GM21447 (cell line): ENCODE results near the gene DPP10.

ENCODE experiments used
- ATAC-seq: cut with Tn5 transposase; IDR thresholded peaks from one replicate; pipeline ENCODE4 v1.9.1; 2021; ENCODE audit not compliant: unreplicated experiment

The DPP10 gene

DNA sequence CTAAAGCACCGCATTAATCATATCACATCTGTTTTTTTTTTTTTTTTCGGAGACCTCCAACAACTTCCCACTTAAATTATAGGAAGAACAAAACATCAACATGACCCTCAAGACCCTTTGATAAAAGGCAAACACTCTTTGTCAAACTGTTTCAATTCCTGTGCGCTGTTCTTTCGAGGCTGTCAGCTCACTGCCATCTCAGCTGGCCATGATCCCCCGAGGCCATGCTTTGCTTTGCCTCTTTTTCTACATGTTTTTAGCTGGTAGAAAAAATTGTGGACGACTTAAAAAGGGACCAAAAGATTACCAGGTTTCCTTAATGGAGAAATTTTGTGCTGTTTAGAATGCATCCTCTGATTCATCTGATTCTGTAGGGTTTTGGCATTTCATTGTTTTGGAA, 138.2 kb downstream of the DPP10 start:
- no peak for ATAC-seq

DNA sequence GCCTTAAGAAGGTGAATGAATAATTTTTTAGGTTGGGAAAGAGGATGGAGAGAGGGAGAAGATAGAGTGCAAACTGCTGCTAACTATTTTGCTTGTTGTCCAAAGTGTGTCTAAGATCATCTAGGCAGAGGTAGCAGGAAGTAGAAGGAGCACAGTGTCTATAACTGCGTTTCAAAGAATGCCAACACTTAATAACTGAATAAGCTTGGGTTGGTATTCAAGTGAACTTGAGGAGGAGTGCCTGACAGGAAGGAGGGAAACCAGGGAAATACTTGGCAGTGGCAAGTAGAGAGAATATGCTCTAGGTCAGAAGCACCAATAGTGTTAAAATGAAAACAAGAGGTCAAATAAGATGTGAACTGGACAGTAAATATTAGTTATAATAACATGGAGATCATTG, 155.9 kb downstream of the DPP10 start:
- no peak for ATAC-seq

DNA sequence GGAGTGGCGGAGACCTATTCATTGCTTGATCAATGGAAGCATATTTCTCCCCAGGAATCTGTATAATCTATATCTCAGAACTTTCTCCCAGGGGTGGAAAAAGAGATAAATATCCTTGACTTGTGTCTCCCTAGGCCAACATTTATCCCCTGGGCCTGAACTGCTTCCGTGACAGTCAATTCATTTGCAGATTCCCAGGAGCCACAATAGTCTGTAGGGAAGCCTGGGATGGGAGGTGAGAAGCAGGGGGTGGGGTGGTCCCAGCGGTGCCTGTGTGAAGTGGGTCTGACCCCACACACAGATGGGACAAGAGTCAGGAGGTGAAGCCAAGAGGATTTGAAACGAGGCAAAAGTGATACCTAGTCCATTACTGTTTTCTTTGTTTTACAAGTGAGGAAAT, 166.8 kb downstream of the DPP10 start:
- ATAC-seq: no peak

GRCh38 chr2:114609801-114610200, 167.4 kb downstream of the DPP10 start:
- no peak for ATAC-seq

DNA sequence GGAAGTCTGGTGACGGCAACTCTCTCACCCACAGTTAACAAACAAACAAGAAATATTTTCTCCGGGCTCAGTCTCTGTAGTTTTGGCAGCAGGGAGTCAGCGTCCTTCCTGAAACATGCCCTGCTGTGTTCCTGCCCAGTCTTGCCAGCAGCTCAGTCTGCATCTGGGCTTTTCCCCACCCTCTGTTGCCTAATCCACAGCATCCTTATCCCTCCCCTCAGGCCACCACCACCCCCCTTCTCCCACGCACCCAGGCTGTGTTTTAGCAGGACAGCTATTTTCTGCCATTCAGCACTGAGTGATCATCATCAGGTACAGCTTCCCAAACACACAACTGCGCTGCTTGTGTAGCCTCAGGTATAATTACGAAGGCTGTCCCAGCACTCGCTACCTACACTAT, 168.2 kb downstream of the DPP10 start:
- no peak for ATAC-seq

GRCh38 chr2:114614592-114614991, 172.2 kb downstream of the DPP10 start:
- no peak for ATAC-seq

DNA sequence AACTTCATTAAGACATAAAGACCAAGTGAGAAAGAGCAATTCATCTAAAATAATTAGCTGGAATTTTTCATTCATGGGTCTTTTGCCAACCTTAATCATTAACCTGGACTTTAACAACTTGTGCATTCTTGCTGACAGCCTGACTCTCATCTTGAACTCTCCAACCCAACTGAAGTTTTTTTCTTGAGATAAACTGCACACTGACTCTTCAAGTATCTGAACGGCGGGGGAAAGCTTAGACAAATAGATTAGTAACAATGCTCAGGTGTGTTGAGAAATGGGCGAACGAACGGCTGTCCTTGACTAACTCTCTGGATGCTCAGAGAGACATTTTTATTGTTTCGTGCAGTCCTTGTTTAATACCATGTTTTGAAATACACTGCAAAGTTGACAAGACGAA, 186.0 kb downstream of the DPP10 start:
- no peak for ATAC-seq

- no peak for ATAC-seq
These were observed 188.7 kb downstream of the DPP10 start for GRCh38 chr2:114631146-114631545.

DNA sequence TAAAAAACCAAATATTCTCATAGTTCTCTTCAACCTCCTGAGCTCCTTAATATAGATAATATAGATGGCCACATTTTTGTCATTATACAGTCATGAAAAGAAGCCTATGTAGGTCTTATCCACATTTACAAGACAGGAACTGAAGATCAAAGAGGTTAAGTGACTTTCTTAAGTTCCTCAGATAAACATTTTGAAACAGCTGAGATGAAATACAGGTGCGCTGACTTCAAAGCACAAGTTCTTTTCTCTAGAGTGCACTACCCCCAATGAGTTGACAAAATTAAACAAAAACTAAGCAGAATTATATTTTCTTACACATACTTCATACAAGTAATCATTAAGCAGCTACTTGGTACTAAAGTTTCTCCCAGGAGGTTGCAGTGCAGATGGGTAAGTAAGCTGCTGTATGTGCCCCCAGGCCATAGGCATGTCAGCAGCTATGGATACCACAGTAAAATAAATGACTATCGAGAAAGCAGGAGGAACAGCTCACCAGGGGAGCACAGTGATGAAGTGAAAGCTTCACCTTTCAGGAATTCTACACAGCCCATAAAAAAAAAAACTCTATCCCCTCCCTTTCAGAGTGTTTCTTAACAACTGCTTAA, 199.8 kb downstream of the DPP10 start:
- no peak for ATAC-seq

GRCh38 chr2:114642988-114643553, 200.6 kb downstream of the DPP10 start:
- no peak for ATAC-seq

DNA sequence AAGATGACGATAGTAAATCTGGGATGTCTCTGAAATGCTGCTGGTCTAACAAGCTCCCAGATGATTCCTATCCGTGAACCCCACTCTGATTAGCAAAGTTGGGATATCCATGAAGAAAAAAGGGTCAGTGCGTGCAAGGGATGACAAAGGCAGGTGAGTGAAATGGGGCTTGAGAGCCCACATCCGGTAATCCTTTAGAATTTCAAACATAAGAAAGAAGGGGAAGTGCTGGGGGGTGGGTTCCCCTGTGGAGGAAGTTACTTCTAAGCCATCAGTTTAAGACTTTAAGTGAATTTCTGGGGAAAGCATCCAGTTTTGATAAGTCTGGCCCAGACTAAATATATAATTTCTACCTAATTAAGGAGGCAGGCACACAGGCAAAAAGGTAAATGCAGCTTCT, 209.5 kb downstream of the DPP10 start:
- no peak for ATAC-seq

DNA sequence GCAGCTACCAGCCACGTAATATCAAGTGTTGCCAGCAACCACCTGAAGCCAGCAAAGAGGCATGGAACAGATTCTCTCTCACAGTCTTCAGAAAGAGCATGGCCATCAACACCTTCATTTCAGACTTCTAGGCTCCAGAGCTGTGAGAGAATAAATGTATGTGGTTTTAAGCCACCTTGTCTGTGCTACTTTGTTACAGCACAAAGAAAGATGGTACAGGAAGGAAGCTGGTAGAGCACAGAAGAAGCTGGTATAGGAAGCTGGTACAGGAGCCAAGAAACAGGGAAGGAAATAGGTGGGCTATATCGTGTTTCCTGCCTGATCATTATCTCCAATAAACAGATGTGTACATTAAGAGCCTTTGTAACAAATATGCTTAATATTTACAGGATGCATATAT, 217.4 kb downstream of the DPP10 start:
- ATAC-seq: no peak

DNA sequence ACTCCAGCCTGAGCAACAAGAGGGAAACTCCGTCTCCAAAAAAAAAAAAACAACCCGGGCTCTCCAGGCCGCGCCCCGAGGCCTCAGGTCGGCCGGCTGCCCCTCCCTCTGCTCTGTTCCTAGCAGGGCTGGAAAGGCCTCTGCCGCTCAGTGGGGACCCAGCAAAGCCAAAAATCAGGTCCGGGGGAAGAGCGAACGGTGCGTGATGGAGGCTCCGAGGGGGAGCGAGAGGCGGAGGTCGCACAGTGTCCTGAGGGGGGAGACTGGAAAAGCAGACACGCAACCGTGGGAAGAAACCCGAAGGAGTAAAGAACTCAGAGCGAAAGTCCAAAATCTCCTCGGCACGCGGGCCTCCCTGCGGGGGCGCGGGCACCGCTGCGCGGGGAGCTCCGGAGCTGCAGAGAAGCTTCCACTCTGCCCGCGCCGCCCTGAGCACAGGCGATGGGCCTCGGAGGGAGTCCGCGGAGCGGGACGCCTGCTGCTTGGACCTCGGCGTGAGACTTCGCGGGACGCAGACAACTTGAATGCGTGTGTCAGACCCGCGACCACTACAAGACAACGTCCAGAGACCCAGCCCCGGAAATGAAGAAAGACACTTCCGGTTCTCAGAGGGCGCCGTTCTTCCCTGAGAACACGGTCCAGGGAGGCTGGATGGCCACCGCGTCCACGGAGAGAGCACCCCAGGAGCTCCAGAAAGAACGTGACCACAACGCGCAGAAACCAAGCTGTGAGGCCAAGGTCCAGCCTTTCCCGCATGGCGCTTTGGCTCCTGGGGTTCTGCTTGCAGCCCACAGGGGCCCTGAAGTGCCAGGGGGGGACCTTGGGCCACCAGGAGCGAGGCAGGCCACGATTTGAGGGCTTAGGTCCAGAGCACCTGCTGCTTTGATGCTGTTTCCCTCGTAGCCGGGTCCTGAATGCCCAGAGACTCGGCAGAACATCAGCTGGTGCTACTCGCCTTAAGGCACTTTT, 219.8 kb downstream of the DPP10 start:
- no peak for ATAC-seq

- ATAC-seq: no peak
These were observed 226.0 kb downstream of the DPP10 start for GRCh38 chr2:114668415-114668814.

DNA sequence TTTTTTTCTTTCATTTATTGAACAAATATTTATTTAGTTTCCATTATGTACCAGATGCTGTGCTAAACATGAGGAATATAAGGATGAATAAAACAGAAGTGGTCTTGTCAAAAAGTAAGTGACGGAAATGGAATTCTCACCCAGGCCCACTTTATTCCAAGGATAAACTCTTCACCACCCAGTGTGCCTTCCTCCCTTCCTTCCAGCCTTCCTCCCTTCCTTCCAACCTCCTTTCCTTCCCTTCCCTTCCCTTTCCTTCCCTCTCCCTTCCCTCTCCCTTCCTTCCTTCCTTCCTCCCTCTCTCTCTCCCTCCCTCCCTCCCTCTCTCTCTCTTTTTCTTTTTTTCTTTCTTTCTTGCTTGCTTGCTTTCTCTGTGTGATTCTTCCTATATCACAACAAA, 240.8 kb downstream of the DPP10 start:
- no peak for ATAC-seq

DNA sequence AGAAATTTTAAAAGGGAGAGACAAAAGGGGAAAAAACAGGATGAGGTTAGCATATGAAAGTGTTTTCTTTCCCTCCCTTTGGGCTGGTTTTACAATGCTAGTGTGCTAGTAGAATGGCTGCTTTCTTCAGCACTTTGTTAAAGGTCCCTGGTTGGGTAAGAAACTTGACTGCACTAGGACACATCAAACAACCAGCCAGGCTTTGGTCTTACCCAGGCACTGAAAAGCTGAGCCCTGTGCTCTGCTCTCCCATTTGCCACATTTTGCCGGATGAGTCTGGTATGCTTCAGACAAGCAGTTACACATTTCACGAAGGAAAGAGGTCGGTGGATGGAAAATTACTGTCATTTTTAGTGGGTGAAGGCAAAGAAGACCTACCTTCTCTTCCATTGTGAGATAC, 242.0 kb downstream of the DPP10 start:
- no peak for ATAC-seq

DNA sequence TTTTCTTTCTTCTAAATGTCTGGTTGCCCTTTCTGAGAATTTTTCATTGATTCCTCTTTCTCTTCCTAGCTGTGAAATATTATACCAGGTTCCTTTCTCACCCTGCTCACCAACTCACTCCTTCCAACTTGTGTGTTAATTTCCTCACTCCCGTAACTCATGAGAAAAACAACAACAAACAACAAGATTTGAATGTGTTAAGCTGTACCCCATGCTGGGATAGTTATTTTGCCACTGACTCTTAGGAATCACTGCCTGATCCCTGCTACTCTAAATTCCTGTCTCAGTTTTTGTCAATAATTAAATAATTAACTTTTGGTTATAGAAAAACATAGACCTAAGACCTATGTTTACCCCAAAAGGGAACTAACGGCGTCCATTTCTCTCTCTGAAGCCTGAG, 242.7 kb downstream of the DPP10 start:
- ATAC-seq: no peak

DNA sequence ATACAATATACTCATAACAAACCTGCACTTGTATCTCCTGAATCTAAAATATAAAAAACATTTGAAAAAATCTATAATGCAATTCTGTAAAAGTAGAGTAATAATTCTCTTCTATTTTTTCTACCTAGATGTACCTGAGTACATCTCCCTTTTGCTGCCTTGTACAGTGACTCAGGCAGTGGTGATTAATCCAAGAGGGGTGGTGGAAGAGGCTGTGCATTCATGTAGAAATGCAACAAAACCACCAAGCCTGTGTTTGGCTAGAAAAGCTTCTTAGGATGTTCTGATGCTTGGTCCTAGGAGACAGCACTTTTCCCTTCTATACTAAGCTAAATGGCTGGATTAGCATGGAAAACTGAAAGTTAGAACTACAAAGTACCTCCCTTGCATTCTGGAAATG, 245.8 kb downstream of the DPP10 start:
- ATAC-seq: no peak

GRCh38 chr2:114698520-114698919, 256.1 kb downstream of the DPP10 start:
- no peak for ATAC-seq

DNA sequence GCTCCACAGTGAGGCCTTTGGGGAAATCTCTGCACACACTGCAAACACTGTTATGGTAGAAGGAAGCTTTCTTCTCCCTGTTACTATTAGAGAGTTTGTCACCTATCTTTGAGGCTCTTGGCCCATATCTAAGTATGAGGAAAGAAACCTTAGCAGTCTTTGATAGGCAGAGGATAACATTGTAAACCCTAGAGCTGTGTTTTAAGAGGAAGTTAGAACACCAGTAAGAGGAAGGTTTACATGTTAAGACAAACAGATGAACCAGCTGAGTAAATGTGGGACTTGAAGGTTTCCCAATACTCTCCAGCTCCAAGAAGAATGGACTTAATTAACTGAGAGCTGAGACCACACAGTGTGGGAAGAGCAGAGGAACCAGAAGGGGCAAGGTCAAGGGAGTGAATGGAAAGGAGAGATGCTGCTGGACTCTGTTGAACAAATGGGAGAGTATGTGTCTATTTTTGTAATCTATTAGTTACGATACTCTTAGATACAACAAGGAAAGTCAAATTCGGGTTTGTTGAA, 257.0 kb downstream of the DPP10 start:
- no peak for ATAC-seq

DNA sequence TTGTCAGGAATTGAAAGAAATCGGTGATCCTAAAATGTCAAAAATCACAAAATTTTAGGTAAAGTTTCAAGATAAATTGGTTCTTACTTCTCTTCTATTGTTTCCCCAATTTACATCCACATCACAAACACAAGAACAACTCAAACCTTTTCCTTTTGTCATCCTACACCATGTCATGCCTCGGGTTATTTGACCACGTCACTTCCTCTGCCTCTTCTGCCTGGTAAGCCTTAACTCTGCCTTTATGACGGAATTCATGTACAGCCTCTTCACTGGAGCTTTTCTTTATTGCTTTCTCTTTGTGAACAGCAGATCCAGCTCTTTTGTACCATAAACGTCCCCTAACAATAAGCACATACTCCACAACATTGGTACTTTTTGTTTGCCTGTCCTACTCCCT, 258.0 kb downstream of the DPP10 start:
- no peak for ATAC-seq
